Choroid plexus epithelial cell (primary cell): ENCODE measurements around the gene ST6GALNAC1.

Experiments used
- DNase-seq: peaks from one replicate; pipeline ENCODE4 v3.0.0-alpha.2; 2010; ENCODE audit warnings: low read depth
- H3K4me3 ChIP-seq: 2 replicates; pipeline ENCODE4 v1.5.1; 2011; ENCODE audit warnings: low read depth, mild to moderate bottlenecking, control low read depth, low read length, moderate library complexity
- CTCF ChIP-seq: conservative IDR thresholded peaks from 2 replicates; pipeline ENCODE4 v1.5.1; 2011; ENCODE audit warnings: low read depth, mild to moderate bottlenecking, control low read depth, inconsistent platforms, low read length, moderate library complexity

ST6GALNAC1 gene

GRCh38 chr17:76674600-76674999, 31.0 kb upstream of the ST6GALNAC1 start:
- no peak overlapping the region for H3K4me3 ChIP-seq
- no peak for DNase-seq
- no peak for TF ChIP-seq CTCF

- H3K4me3 ChIP-seq: no peak overlapping the region
- DNase-seq: no peak
- no peak for TF ChIP-seq CTCF
Measured at GRCh38 chr17:76673729-76674128, 30.2 kb upstream of the ST6GALNAC1 start.

GRCh38 chr17:76672892-76673291, 29.3 kb upstream of the ST6GALNAC1 start:
- TF ChIP-seq CTCF: no peak

GRCh38 chr17:76672270-76672851, 28.8 kb upstream of the ST6GALNAC1 start:
- peak overlapping the region; percentile 61 for H3K4me3 ChIP-seq
- DNase-seq: peak; percentile 15
- no peak for TF ChIP-seq CTCF

More at GRCh38 chr17:76672892-76673291, 29.3 kb upstream of the ST6GALNAC1 start:
- H3K4me3 ChIP-seq: no peak overlapping the region
- DNase-seq: no peak

- peak overlapping the region; percentile 61 for H3K4me3 ChIP-seq
- DNase-seq: no peak
- no peak for TF ChIP-seq CTCF
Measured at GRCh38 chr17:76671912-76672262, 28.3 kb upstream of the ST6GALNAC1 start.

- DNase-seq: peak; percentile 100
- peak overlapping the region; percentile 61 for H3K4me3 ChIP-seq
- no peak for TF ChIP-seq CTCF
Measured at GRCh38 chr17:76671123-76671911, 27.8 kb upstream of the ST6GALNAC1 start.

GRCh38 chr17:76670718-76671122, 27.2 kb upstream of the ST6GALNAC1 start:
- no peak overlapping the region for H3K4me3 ChIP-seq
- no peak for DNase-seq
- TF ChIP-seq CTCF: no peak
